Neutrophil (primary cell): ENCODE data around the gene LMF1.

Source experiments
- H3K27ac ChIP-seq: fragments of 200-600 bp; sonication (generic); 2 replicates; pipeline ENCODE4 v1.5.1; 2016; ENCODE audit warnings: mild to moderate bottlenecking, moderate library complexity
- H3K27me3 ChIP-seq: fragments of 200-600 bp; sonication (generic); 2 replicates; pipeline ENCODE4 v1.6.0; 2016; ENCODE audit warnings: mild to moderate bottlenecking
- H3K36me3 ChIP-seq: fragments of 200-600 bp; sonication (generic); 2 replicates; pipeline ENCODE4 v1.5.1; 2017
- H3K4me1 ChIP-seq, 2 experiments: fragments of 200-600 bp in 1 of 2; sonication (generic) in 1 of 2; 1 replicate in 1 of 2; 2 replicates in 1 of 2; pipeline versions ENCODE4 v1.5.1 to v1.6.1; 2013 to 2016; ENCODE audit warnings: low read depth in 1 of 2, low read length in 1 of 2, mild to moderate bottlenecking in 1 of 2, moderate library complexity in 1 of 2; ENCODE audit not compliant: control insufficient read depth in 1 of 2, insufficient read depth in 1 of 2
- H3K4me3 ChIP-seq, 2 experiments: fragments of 200-600 bp in 1 of 2; sonication (generic) in 1 of 2; 1 replicate in 1 of 2; 2 replicates in 1 of 2; pipeline ENCODE4 v1.5.1; 2013 to 2016; ENCODE audit warnings: low read depth in 1 of 2, low read length in 1 of 2, mild to moderate bottlenecking in 1 of 2, moderate library complexity in 1 of 2
- H3K9me3 ChIP-seq: fragments of 200-600 bp; sonication (generic); 2 replicates; pipeline ENCODE4 v1.5.1; 2016
- TF ChIP-seq, protein P1 (sequence below): fragments of 200-600 bp; sonication (generic); IDR thresholded peaks from 2 replicates; pipeline ENCODE4 v1.5.1; 2016; ENCODE audit warnings: antibody characterized with exemption

Gene LMF1

DNA sequence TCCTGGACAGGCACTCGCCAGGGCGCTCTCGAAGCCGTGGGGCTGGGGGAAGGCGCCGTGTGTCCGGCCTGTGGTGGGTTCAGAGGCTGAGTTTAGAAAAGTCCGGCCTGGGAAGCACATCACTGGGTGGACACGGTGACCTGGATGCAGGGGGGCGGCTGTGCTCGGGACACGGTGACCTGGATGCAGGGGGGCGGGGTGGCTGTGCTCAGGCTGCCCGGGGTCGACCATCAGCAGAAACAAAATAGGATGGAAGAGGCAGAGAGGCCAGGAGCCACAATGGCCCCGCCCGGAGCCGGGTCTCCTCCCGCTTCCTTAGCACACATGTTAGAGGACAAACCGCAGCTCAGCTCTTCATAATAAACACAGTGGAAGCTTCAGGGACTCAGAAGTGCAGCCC is 127.0 kb downstream of the LMF1 start:
- Histone ChIP-seq H3K4me1 (no peaks in the 10 kb centered on the region), H3K9me3 (no peaks in the 10 kb centered on the region), H3K36me3 (no peaks in the 10 kb centered on the region), H3K27ac (no peak overlapping the region), H3K27me3 (no peaks in the 10 kb centered on the region), H3K4me3 (no peak overlapping the region)
- TF ChIP-seq, protein P1, sequence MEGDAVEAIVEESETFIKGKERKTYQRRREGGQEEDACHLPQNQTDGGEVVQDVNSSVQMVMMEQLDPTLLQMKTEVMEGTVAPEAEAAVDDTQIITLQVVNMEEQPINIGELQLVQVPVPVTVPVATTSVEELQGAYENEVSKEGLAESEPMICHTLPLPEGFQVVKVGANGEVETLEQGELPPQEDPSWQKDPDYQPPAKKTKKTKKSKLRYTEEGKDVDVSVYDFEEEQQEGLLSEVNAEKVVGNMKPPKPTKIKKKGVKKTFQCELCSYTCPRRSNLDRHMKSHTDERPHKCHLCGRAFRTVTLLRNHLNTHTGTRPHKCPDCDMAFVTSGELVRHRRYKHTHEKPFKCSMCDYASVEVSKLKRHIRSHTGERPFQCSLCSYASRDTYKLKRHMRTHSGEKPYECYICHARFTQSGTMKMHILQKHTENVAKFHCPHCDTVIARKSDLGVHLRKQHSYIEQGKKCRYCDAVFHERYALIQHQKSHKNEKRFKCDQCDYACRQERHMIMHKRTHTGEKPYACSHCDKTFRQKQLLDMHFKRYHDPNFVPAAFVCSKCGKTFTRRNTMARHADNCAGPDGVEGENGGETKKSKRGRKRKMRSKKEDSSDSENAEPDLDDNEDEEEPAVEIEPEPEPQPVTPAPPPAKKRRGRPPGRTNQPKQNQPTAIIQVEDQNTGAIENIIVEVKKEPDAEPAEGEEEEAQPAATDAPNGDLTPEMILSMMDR, result no peak

DNA sequence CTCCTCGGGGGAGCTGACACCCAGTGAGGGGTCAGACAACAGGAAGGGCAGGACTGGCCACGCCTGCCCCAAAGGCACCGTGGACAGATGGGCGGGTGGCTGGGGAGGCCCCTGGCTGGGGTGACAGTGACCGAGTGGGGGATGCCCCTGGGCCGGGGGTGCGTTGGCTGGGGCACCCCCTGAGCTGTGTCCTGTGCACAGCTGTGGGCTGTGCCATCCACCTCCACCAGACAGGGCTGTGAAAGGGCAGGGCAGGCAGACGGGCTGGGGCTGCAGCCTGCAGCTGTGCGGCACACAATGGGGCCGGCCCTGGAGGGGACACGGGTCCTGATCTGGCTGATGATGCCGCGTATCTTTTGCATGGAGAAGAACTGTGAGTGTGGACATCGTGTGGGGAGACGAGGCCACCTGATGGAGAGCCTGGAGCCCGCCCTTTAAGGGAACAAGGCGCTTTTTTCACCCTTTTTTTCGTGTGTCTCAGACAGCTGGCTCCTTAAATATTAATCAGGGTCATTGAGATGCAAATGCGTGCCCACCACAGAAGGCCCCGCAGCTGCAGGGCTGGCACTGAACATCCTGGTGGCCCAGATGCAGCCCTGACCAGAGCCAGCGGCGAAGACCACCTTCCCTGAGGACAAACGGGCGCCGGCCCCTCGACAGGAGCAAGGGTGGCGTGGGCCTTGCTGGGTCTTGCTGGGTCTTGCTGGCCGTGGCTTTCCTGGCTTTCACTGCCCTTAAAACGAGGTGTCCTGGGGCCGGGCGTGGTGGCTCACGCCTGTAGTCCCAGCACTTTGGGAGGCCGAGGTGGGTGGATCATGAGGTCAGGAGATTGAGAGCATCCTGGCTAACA is 127.8 kb downstream of the LMF1 start:
- no peaks in the 10 kb centered on the region for H3K9me3 ChIP-seq
- TF ChIP-seq, protein P1, result no peak
- no peaks in the 10 kb centered on the region for H3K27me3 ChIP-seq
- no peak overlapping the region for H3K4me3 ChIP-seq
- no peaks in the 10 kb centered on the region for H3K4me1 ChIP-seq
- no peaks in the 10 kb centered on the region for H3K36me3 ChIP-seq
- no peak overlapping the region for H3K27ac ChIP-seq

DNA sequence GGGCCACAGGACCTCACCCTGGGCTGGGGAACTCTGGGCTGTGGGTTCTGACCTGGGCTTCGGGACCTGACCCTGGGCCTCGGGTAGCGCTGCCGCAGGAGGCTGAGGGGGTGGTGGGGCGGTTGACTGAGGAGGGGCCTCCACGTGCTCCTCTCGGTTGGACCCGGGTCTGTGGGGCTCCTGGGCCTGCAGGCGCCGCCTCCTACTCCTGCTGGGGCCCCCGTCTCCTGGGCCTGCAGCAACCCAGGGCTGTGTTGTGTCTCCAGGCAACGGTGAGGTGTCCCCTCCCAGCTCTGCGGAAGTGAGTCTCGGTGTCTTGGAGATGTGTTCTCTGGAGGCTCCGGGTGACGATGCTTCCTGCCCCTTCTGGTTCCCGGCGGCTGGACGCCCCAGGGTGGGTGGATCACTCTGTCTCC is 128.7 kb downstream of the LMF1 start:
- Histone ChIP-seq H3K36me3 (no peaks in the 10 kb centered on the region), H3K9me3 (no peaks in the 10 kb centered on the region), H3K27ac (no peak overlapping the region), H3K27me3 (no peaks in the 10 kb centered on the region), H3K4me3 (no peak overlapping the region), H3K4me1 (no peaks in the 10 kb centered on the region)
- TF ChIP-seq, protein P1, result no peak

DNA sequence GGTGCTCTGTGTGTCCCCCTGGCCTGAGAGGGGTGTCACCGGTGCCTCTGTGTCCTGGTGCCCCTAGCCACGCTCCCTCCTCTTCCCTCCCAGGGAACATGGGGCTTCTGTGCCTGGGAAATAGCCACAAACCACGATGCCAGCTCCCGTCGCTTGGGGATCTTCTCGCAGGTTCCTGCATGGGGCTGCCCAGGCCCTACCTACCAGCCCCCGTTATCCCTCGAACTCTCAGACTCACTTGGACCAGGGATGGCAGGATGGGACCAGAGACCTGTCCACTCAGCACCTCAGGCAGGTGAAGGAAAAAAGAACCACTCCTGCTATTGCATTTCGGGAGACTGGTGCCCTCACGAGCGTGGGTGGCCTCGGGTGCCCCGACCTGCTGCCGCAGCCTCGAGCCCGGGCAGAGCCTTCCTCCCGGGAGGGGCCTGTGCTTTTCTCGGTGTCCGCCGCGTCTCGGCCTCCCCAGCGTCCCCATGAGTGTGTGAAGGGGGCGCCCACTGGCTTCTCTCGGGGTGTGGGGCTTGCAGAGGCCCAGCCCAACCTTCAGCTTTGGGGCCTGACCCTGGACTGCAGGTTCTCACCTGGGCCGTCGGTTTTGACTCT is 129.2 kb downstream of the LMF1 start:
- H3K27me3 ChIP-seq, result no peaks in the 10 kb centered on the region
- TF ChIP-seq, protein P1, result no peak
- no peaks in the 10 kb centered on the region for H3K36me3 ChIP-seq
- no peaks in the 10 kb centered on the region for H3K9me3 ChIP-seq
- no peak overlapping the region for H3K4me3 ChIP-seq
- H3K27ac ChIP-seq, result no peak overlapping the region
- no peaks in the 10 kb centered on the region for H3K4me1 ChIP-seq

DNA sequence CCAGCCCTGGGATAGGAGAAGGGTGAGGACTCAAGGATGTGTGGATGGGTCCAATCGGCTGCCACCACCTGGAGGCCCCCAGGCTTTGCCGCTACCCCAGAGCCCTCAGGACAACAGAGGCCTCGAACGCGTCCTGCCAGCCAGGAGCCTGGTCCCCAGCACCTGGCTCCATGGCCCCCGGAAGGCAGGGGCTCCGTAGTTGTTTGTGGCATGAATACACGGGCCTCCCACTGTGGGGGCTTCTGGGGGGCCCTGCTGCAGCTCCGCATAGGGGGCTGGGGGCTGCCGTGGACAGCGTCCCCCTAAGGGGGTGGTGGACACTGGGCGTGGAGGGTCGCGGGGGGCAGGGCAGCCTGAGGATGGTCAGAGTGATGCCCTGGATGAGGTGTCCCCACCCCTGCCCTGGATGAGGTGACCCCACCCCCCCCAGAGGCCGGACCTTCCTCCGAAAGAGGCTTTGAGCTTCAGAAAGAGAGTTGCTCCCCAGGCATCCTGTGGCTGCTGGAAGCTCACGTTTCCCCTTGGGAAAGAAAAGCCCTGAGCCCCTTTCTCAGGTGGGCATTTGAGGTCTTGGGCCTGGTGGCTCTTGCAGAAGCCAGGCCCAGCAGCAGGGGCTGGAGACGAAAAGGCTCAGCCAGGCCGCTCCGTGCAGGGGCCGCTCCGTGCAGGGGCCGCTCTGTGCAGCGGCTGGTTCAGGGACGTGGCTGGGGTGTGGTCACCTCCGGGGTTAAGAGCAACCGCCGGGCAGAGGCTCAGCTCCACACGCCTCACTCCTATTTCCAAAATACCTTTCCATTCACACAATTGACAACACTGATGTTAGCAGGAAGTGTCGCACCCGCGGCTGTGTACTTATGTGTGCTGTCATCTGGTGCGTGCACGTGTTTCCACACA is 130.0 kb downstream of the LMF1 start:
- Histone ChIP-seq H3K27me3 (no peaks in the 10 kb centered on the region), H3K27ac (no peak overlapping the region)

More for the DNA sequence above, 130.0 kb downstream of the LMF1 start:
- Histone ChIP-seq H3K36me3 (no peaks in the 10 kb centered on the region), H3K9me3 (peaks cover 4% of the 10 kb centered on the region), H3K4me3 (no peak overlapping the region), H3K4me1 (no peaks in the 10 kb centered on the region)
- TF ChIP-seq, protein P1, result no peak
